Karpas-422 (cell line): ENCODE measurements around the gene ZNF546. TPM values are rescaled to one million over a fixed set of nuclear protein-coding genes. Genes with fewer than 3 reads are reported as not detected.
A peak's percentile ranks its signal among the peaks of the same experiment; 100 is the strongest.
"Not testable (repeated sequence)": the region's sequence is repeated elsewhere in the genome, so short reads cannot be mapped to it uniquely, and the experiment has no call there.

Experiments used
- DNase-seq: peaks from one replicate; pipeline ENCODE4 v3.0.0-alpha.2; 2015
- H2AFZ ChIP-seq: fragments of 200-600 bp; sonication (generic); 2 replicates; pipeline ENCODE4 v1.6.1; 2014; ENCODE audit warnings: antibody characterized with exemption, low read length, mixed read lengths
- H3K27ac ChIP-seq: fragments of 200-600 bp; sonication (generic); 2 replicates; pipeline ENCODE4 v1.5.1; 2014; ENCODE audit warnings: mild to moderate bottlenecking, low read length, moderate library complexity
- H3K27me3 ChIP-seq: fragments of 200-600 bp; sonication (generic); 2 replicates; pipeline ENCODE4 v1.6.1; 2014; ENCODE audit warnings: low read length, mixed read lengths
- H3K36me3 ChIP-seq: fragments of 200-600 bp; sonication (generic); 2 replicates; pipeline ENCODE4 v1.6.1; 2014; ENCODE audit warnings: low read length, mixed read lengths; ENCODE audit not compliant: insufficient read depth
- H3K4me1 ChIP-seq: fragments of 200-600 bp; sonication (generic); 2 replicates; pipeline ENCODE4 v1.6.1; 2014; ENCODE audit warnings: mild to moderate bottlenecking, low read length, mixed read lengths
- H3K4me2 ChIP-seq: fragments of 200-600 bp; sonication (generic); 2 replicates; pipeline ENCODE4 v1.6.1; 2014; ENCODE audit warnings: low read length, low read depth, mild to moderate bottlenecking; ENCODE audit not compliant: poor library complexity, severe bottlenecking
- H3K4me3 ChIP-seq: fragments of 200-600 bp; sonication (generic); 2 replicates; pipeline ENCODE4 v1.5.1; 2014; ENCODE audit warnings: mild to moderate bottlenecking, antibody characterized with exemption, low read length, mixed read lengths
- H3K79me2 ChIP-seq: fragments of 200-600 bp; sonication (generic); 2 replicates; pipeline ENCODE4 v1.6.1; 2014; ENCODE audit warnings: mild to moderate bottlenecking, low read length, mixed read lengths
- H3K9ac ChIP-seq: fragments of 200-600 bp; sonication (generic); 2 replicates; pipeline ENCODE4 v1.6.0; 2014; ENCODE audit warnings: low read length
- H3K9me2 ChIP-seq: fragments of 200-600 bp; sonication (generic), shearing (Covaris generic); replicated peaks from 2 replicates; pipeline ENCODE4 v1.6.0; 2014; ENCODE audit warnings: mild to moderate bottlenecking, low read length, moderate library complexity; ENCODE audit not compliant: insufficient read depth
- H3K9me3 ChIP-seq: fragments of 300-700, 200-600 bp; sonication (generic); 2 replicates; pipeline ENCODE4 v1.6.1; 2014; ENCODE audit warnings: low read length, mixed read lengths
- H4K20me1 ChIP-seq: fragments of 200-600 bp; sonication (generic); 2 replicates; pipeline ENCODE4 v1.6.1; 2014; ENCODE audit warnings: mild to moderate bottlenecking, antibody characterized with exemption, low read length, low read depth; ENCODE audit not compliant: insufficient read depth
- total RNA-seq: library from RNA; depleted of rRNA; stranded (reverse); fragments of >200 nt; shearing (Covaris generic); gene quantifications from 2 replicates; pipeline ENCODE4 v1.2.3, GENCODE V29; 2014; ENCODE audit warnings: low replicate concordance; rRNA removed

ZNF546 gene
- 6.0 and 10.4 TPM in 2 replicates for total RNA-seq

DNA sequence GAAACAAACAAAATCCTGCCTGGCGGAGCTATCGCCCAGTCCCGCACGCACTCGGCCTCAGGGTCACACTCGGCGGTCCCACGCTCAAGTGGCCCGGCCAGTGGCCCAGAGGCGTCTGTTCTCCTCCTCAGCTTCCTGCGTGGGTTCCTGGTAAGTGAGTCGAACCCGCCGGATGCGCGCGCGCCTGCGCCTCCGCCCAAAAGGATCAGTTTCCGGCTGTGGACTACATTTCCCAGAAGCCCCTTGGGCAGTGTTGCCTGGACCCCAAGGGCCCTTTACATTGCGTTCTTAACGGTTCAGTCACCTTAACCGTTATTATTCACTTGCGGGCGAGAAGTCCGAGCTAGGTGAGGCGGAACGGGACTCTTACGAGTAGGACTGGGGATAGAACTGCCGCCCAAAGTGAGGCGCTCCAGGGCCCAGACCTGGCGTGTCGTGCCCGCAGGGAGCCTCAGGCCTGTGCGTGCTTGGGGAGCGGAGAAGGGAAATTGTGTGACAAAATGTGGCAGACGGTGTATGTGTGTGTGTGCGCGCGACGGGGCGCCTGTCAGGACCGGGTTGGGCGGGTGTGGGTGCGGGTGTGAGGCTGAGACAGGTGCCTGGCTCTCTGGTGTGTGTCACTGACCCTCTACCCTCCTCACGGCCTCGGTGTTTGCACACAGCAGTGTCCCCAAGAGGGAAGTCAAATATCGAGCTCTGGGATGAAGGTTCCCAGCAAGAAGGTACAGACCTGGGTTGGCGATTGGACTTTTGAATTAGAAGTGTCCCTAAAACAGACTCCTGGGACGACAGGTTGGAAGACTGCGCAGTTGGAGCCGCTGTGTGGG lies at the start of gene ZNF546:
Gene ZNF546, plus strand, starts transcription at position 250 of the 827 bp plus-strand sequence. CDS start 1,267 bp downstream, outside the sequence.
- peak; percentile 97 for DNase-seq

DNA sequence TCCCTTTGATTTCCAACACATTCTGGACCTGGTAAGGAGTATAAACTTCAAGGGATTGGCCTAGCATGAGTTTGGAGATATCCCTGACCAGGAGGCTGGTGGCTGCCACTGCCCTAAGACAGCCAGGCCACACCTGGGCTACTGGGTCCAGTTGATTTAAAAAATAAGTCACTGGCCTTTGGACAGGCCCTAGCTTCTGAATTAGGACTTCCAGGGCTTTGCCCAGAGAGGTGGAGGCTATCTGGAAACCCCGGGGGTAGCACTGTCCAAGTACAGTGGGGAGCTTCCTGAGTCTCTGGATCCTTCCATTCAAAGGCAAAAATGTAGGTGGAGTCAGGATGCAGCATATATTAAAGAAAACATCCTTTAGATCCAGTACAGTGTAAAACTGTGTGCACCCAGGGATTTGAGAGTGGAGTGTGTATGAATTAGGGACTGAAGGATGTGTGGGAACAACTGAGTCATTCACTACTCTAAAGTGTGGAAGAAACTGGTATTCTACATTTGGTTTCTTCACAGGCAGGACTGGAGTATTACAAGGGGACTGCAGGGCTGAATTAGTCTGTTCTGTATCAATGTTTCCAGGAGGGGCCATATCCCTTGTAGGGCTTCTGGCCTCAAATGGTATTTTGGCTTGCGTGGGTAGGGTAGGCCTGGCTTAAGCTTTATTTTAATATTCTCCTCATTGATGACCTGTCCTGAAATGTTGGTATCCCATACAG lies 47.7 kb upstream of the ZNF546 start:
- Histone ChIP-seq H2AFZ (no peak overlapping the region), H3K36me3 (no peaks in the 10 kb centered on the region), H3K9me2 (no peaks in the 10 kb centered on the region), H3K9me3 (no peaks in the 10 kb centered on the region), H3K9ac (no peak overlapping the region), H3K4me2 (no peak overlapping the region), H3K4me3 (no peak overlapping the region), H3K27me3 (no peaks in the 10 kb centered on the region), H3K79me2 (no peaks in the 10 kb centered on the region), H3K4me1 (peaks cover 12% of the 10 kb centered on the region), H4K20me1 (no peaks in the 10 kb centered on the region), H3K27ac (no peak overlapping the region)
- DNase-seq: no peak

More for the DNA sequence above, at the start of gene ZNF546:
- Histone ChIP-seq H3K79me2 (peaks cover 55% of the 10 kb centered on the region), H3K4me1 (peaks cover 17% of the 10 kb centered on the region), H3K4me3 (peak within 1 kb of the TSS; percentile 83), H2AFZ (peak within 1 kb of the TSS; percentile 81), H3K9ac (peak within 1 kb of the TSS; percentile 78), H3K9me3 (peaks cover 9% of the 10 kb centered on the region; the same call in 1 of the 2 replicates), H3K36me3 (peaks cover 11% of the 10 kb centered on the region; the same call in 1 of the 2 replicates), H3K27me3 (no peaks in the 10 kb centered on the region), H4K20me1 (no peaks in the 10 kb centered on the region), H3K9me2 (no peaks in the 10 kb centered on the region), H3K27ac (peak within 1 kb of the TSS; percentile 54; the same call in 1 of the 2 replicates), H3K4me2 (peak within 1 kb of the TSS; percentile 92)

DNA sequence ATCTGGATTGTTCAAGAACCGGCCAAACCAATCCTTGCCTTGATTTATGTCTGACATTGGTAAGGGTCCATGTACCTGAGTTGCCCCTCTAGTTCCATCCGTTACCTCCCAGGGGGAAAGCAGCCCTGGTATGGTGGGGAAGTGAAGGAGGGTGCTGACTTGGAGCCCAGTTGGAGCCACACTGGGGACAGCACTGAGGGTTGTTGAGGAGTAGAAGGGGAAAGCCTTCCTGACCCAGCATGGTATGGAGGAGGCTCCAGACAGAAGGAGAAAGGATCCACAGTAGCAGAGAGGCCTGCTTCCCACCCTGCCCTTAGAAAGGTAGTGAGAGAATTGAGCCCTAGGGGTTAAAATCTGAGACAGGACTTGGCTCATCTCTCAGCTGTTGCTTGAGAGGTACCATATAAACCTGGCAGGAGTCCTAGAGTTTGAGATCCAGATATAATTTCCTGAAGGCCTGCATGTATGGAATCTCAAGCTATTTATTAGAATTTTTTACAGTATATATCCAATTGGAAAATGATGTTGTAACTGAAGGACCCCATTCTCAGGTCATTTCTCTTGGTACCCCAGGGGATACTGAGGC lies 45.7 kb upstream of the ZNF546 start:
- Histone ChIP-seq H3K4me3 (no peak overlapping the region), H2AFZ (no peak overlapping the region), H3K9me2 (no peaks in the 10 kb centered on the region), H3K27ac (no peak overlapping the region), H3K79me2 (no peaks in the 10 kb centered on the region), H3K4me2 (no peak overlapping the region), H4K20me1 (no peaks in the 10 kb centered on the region), H3K36me3 (no peaks in the 10 kb centered on the region), H3K27me3 (no peaks in the 10 kb centered on the region), H3K9me3 (no peaks in the 10 kb centered on the region), H3K9ac (no peak overlapping the region), H3K4me1 (peaks cover 13% of the 10 kb centered on the region)
- DNase-seq: no peak

DNA sequence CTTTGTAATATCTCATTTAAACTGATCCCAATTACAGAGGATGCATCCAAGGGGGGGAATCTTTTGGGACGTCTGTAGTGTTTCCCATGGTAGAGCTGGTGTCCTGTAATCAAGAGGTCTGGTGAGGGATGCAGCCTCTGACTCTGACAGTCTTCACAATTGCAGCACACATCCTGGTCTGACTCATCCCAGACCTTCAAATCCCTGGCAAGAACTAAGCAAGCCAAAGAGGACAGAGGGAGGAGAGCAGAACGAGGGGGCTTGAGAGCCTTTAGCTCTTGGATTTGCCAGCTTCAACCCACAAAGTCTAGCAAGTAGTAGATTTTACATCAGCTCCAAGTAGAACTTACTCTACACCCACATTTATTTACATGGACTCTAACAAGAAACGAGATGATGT lies 45.2 kb upstream of the ZNF546 start:
- no peak overlapping the region for H3K9ac ChIP-seq
- H3K27me3 ChIP-seq: no peaks in the 10 kb centered on the region
- H3K79me2 ChIP-seq: no peaks in the 10 kb centered on the region
- H4K20me1 ChIP-seq: no peaks in the 10 kb centered on the region
- H3K27ac ChIP-seq: no peak overlapping the region
- no peak overlapping the region for H3K4me3 ChIP-seq
- H3K9me3 ChIP-seq: no peaks in the 10 kb centered on the region
- H2AFZ ChIP-seq: no peak overlapping the region
- no peaks in the 10 kb centered on the region for H3K36me3 ChIP-seq
- DNase-seq: no peak
- H3K4me2 ChIP-seq: no peak overlapping the region
- H3K9me2 ChIP-seq: no peaks in the 10 kb centered on the region
- peaks cover 13% of the 10 kb centered on the region for H3K4me1 ChIP-seq

DNA sequence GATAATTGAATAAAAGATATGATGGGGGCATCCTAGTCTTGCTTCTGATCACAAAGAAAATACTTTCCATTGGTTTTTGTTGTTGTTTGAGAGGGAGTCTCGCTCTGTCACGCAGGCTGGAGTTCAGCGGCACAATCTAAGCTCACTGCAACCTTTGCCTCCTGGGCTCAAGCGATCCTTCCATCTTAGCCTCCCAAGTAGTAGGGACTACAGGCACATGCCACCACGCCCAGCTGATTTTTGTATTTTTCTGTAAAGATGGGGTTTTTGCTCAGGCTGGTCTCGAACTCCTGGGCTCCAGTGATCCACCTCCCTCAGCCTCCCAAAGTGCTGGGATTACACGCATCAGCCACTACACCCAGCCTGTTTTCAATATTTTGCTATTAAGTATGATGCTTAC lies 42.9 kb upstream of the ZNF546 start:
- H3K4me2 ChIP-seq: peak overlapping the region; percentile 44

DNA sequence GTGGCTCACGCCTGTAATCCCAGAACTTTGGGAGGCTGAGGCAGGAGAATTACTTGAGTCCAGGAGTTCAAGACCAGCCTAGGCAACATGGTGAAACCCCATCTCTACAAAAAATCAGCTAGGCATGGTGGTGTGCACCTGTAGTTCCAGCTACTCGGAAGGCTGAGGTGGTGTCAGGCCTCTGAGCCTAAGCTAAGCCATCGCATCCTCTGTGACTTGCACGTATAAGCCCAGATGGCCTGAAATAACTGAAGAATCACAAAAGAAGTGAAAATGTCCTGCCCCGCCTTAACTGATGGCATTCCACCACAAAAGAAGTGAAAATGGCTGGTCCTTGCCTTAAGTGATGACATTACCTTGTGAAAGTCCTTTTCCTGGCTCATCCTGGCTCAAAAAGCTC lies 39.0 kb upstream of the ZNF546 start:
- H3K4me1 ChIP-seq: peaks cover 21% of the 10 kb centered on the region
- H4K20me1 ChIP-seq, DNase-seq, H3K27me3 ChIP-seq, H3K36me3 ChIP-seq, H3K4me2 ChIP-seq, H3K27ac ChIP-seq, H2AFZ ChIP-seq, H3K9me2 ChIP-seq, H3K9ac ChIP-seq, H3K9me3 ChIP-seq, H3K4me3 ChIP-seq, H3K79me2 ChIP-seq: not testable (repeated sequence)

More for the DNA sequence above, 42.9 kb upstream of the ZNF546 start:
- H3K4me1 ChIP-seq: peaks cover 13% of the 10 kb centered on the region
- no peaks in the 10 kb centered on the region for H3K36me3 ChIP-seq
- H3K9me2 ChIP-seq: no peaks in the 10 kb centered on the region
- H2AFZ ChIP-seq: no peak overlapping the region
- no peak for DNase-seq
- no peak overlapping the region for H3K4me3 ChIP-seq
- no peak overlapping the region for H3K27ac ChIP-seq
- no peaks in the 10 kb centered on the region for H3K79me2 ChIP-seq
- H3K9ac ChIP-seq: no peak overlapping the region
- H3K27me3 ChIP-seq: no peaks in the 10 kb centered on the region
- no peaks in the 10 kb centered on the region for H3K9me3 ChIP-seq
- H4K20me1 ChIP-seq: no peaks in the 10 kb centered on the region

DNA sequence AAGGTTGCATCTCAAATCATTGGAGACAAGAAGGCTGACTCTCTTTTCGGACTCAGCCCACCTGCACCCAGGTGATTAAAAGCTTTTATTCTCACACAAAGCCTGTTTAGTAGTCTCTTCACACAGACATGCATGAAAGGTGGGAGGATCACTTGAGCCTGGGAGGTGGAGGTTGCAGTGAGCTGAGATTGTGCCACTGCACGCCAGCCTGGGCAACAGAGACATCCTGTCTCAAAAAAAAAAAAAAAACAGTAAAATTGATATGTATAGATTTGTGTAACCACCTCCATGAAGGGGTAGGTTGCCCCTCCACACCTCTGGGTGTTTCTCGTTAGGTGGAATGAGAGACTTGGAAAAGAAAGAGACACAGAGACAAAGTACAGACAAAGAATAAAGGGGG lies 37.9 kb upstream of the ZNF546 start:
- H2AFZ ChIP-seq, H3K9me2 ChIP-seq, H3K79me2 ChIP-seq, H3K27ac ChIP-seq, DNase-seq, H3K9me3 ChIP-seq, H3K36me3 ChIP-seq, H3K4me3 ChIP-seq, H3K4me2 ChIP-seq, H3K27me3 ChIP-seq, H3K9ac ChIP-seq, H4K20me1 ChIP-seq: not testable (repeated sequence)
- peaks cover 11% of the 10 kb centered on the region for H3K4me1 ChIP-seq

DNA sequence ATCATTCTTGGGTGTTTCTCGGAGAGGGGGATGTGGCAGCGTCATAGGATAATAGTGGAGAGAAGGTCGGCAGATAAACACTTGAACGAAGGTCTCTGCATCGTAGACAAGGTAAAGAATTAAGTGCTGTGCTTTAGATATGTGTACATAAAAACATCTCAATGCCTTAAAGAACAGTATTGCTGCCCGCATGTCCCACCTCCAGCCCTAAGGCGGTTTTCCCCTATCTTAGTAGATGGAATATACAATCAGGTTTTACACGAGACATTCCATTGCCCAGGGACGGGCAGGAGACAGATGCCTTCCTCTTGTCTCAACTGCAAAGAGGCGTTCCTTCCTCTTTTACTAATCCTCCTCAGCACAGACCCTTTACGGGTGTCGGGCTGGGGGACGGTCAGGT lies 37.5 kb upstream of the ZNF546 start:
- not testable (repeated sequence) for H3K27ac ChIP-seq, H3K27me3 ChIP-seq, H3K4me3 ChIP-seq, H3K9ac ChIP-seq, H3K4me1 ChIP-seq, H3K79me2 ChIP-seq, H3K9me3 ChIP-seq, H4K20me1 ChIP-seq, H3K36me3 ChIP-seq, H3K9me2 ChIP-seq, H2AFZ ChIP-seq, DNase-seq, H3K4me2 ChIP-seq
